GM18520 (cell line): ENCODE results near the gene UNC5A.

ENCODE experiments used
- ATAC-seq: cut with Tn5 transposase; IDR thresholded peaks from one replicate; pipeline ENCODE4 v1.9.1; 2021; ENCODE audit not compliant: unreplicated experiment

Gene UNC5A

DNA sequence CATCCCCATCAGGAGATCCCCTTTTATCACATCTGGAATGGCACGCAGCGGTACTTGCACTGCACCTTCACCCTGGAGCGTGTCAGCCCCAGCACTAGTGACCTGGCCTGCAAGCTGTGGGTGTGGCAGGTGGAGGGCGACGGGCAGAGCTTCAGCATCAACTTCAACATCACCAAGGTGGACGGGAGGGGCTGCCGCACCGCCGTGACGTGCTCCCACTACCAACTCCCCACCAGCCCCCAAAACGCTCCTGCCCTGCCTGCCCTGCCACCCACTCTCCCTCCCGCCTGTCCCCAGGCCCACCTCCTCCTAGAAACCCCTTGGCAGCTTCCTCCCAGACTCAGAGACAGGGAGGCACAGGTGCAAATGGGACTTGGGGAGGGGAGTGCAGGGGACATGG lies 68.1 kb downstream of the UNC5A start:
- ATAC-seq = no peak

GRCh38 chr5:176878906-176879662 lies 68.7 kb downstream of the UNC5A start:
- ATAC-seq = no peak

DNA sequence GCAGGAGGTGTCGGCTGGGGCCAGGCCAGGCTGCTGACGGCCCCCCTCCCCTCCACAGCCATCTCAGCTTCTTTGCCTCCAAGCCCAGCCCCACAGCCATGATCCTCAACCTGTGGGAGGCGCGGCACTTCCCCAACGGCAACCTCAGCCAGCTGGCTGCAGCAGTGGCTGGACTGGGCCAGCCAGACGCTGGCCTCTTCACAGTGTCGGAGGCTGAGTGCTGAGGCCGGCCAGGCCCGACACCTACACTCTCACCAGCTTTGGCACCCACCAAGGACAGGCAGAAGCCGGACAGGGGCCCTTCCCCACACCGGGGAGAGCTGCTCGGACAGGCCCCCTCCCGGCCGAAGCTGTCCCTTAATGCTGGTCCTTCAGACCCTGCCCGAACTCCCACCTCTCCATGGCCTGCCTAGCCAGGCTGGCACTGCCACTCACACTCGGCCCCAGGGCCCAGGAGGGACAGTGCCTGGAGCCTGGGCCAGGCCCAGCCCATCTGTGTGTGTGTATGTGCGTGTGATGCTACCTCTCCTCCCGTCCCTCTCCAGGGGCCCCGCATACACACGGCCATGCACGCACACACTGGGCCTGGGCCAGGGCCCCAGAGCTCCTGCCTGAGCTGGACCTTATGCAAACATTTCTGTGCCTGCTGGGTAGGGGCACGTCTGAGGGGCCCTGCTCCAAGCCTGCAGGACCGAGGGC lies 69.5 kb downstream of the UNC5A start:
- ATAC-seq = no peak

- ATAC-seq = no peak
Measured at GRCh38 chr5:176880366-176881020, 70.1 kb downstream of the UNC5A start.

GRCh38 chr5:176881021-176881749 lies 70.8 kb downstream of the UNC5A start:
- ATAC-seq = no peak

GRCh38 chr5:176881816-176882566 lies 71.6 kb downstream of the UNC5A start:
- ATAC-seq = no peak

DNA sequence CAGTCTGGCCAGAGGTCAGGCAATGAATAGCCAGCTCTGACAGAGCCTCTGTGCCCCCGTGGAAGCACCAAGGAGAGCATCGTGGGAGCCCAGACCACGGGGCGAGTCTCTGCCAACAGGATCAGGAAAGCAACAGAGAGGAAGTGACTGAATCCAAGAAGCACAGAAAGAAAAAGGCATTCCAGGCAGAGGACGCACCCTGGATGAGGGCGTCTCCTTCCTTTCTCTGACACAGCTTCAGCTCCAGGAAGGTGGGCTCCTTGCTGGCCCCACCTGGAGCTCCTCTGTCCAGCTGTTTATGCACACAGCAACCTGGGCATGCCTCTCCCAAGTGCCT lies 72.2 kb downstream of the UNC5A start:
- ATAC-seq = no peak

DNA sequence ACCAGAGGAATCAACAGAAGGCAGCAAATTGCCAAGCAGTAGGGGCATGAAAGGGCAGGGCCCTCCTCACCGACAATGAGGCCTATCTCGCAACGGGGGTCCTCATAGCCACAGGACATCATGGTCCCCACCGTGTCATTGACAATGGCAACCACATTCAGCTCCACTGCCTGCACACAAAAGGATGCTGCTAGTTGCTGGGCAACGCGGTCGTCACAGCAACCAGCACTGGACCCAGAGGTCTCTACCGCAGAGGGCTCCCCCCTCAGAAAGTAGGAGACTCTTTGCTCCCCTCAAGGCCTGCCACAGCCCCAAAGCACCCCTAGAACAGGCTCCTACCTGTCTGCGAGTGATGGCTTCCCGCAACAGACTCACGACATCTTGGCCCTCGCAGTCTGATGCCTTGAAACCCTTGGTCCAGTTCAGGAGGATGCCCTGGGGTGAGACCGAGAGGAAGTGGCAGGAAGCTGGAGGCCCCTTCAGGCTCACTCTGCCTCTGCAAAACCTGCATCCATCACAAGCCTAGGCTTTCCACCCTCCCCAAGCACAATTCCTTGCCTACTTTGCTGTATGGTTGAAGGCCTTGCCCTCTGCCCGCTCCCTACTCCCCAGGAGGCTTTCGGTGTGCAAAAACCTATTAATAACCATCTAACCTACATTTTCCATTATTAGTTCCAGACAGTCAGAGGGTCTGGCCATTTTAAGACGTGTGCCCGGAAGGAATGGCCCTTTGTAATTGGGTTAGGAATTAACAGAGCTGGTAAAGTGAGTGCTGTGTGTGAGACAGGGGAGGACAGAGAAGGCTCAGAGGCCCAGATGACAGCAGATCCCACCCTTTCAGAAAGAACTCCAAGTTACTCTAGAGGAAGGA lies 73.6 kb downstream of the UNC5A start:
- ATAC-seq = no peak

- ATAC-seq = no peak
Measured at GRCh38 chr5:176884571-176884890, 74.2 kb downstream of the UNC5A start.

DNA sequence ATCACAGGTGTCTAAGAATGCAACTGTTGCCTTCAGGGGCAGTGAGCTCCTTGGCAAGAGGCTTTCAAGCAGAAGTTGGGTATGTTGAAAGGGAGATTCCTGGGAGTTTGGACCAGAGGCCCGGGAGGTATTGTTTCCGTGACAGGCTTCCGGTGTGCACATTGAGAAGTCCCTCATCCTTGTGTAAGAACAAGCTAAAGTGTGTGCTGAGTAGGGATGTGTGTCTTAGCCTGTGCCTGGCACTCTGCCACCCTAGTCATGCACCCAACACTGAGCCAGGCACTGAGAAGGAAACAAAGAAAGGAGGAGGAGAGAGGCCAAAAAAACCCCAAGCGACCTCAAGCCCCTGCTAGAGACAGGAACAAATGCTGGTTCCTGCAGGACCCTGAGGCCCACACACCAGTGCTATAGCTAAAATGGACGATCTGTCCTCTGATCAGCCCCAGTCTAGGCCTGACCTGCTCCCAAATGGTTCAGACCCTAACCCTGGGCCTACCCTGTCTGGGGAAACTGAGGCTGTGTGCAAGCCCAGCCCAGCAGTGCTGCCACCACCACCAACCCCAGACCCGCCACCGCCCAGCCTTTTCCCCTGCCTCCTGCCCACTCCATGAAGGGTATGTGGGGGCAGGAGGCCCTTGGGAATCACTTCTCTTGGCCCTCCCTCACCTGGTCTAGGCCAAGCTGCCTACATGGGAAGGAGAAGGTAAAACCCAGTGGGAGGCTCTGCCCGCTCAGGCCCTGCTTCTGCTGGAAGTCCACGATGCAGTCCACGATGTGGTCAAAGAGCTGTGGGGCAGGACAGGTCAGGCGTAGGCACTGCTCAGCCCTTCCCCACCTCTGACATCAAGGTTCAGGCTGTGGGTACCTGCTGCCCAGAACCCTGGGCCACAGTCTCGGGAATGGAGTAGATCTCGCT lies 76.2 kb downstream of the UNC5A start:
- no peak for ATAC-seq

- no peak for ATAC-seq
Measured at GRCh38 chr5:176887252-176887849, 77.0 kb downstream of the UNC5A start.

DNA sequence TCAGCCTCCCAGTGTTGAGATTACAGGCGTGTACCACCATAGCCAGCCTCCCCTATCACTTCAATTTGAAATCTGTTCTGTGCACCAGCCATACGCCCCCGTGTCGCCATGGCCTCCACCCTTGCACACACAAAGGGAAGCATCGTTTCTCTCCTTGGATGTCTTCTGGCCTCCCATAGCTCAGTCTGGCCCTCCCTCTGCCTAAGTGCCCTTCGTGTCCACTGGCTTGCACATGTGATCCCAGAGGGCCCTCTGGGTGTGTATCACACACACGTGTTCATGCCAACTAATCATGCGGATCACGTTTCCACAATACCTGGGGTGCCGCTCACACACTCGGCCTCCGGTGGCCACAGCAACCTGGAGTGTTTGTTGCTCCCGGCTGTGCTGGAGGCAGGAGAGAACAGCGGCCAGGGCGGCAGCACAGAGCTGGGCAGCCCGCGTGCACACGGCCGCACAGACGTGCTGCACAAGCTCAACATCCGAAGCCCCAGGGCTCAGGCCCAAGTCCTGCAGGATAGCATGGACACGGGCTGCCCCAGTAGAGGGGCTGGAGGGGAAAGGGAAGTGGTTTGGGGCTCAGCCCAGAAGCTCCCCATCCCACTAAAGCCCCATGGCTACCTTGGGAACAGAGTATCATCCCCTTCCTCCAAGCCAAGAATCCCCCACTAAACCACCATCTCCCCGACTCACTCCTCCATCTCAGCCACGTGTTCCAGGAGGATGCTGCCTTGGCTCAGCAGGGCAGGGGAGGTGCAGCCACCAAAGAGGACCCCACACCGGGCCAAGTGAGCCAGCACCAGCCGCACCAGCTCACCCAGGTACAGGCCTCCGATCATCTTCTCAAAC lies 77.9 kb downstream of the UNC5A start:
- ATAC-seq = no peak

DNA sequence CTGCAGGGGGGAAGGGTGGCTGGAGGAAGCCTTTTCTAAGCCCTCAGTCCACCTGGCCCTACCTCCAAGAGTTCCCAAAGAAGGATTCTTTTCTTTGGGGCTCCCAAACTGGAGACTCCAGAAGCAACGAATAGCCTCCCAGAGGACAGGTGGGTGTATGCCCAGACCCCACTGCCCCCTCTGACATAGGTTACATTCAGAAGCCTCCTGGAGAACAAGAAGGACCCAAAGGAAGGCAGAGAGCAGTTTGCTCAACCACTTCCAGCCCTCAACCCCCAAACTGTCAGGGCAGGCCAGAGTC lies 78.5 kb downstream of the UNC5A start:
- ATAC-seq = no peak

DNA sequence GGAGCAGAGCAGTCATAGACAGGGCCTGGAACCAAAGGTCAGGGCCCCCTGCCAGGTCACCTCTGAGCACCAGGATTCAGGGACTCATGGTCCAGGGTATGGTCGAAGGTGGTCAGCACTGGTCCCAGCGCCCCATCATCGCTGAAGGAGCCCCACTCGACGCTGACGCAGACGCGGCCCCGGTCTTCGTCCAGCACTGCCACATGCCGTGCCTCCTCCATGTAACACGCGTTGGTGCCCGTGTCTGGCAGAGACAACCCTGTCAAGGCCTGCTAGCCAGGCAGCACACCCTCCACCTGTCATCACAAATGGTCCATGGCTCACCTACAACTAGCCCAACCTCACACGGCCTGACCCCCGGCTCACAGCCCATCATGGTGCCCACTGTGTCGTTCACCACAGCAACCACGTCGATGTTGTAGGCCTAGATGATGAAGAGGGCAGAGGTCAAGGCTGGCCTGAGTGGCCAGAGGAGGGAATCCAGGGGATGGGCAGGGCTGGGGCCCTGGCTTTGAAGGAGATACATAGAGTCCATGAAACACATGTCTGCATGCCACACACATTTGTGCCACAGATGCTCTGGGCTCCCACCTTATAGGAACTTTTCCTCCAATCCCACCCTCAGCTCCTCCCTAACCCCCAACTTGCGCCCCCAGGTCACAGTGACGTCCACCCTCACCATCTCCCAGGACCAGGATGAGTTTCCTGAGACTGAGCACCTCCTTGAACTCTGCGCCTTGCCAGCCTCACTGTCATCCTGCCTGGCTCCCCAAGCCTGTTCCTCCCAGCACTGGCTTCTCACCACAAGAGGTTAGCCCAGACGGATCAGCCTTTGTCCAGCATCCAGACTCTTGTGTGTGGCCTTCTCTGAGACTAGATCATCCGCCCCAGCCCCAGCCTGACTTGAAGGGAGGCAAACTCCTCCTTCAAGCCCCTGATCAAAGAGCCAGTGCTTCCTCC lies 79.2 kb downstream of the UNC5A start:
- no peak for ATAC-seq

- ATAC-seq = no peak
Measured at GRCh38 chr5:176890455-176891330, 80.3 kb downstream of the UNC5A start.
